ENCODE measurements around the gene NWD2. TPM values are rescaled to one million over a fixed set of nuclear protein-coding genes. Genes with fewer than 3 reads are reported as not detected.

NWD2 gene
- total RNA-seq, 1 donor from 2014 or later: not detected

- no peak for ATAC-seq
Observed at GRCh38 chr4:37463033-37463856, 218.7 kb downstream of the NWD2 start.

GRCh38 chr4:37464373-37465128 lies 220.0 kb downstream of the NWD2 start:
- no peak for DNase-seq (ENCODE audit: low spot score)
- ATAC-seq: no peak

More at GRCh38 chr4:37463033-37463856, 218.7 kb downstream of the NWD2 start:
- no peak for DNase-seq (ENCODE audit: low spot score)

- no peak for DNase-seq (ENCODE audit: low spot score)
- ATAC-seq: no peak
Observed at GRCh38 chr4:37465296-37465695, 220.8 kb downstream of the NWD2 start.

- ATAC-seq: peak; percentile 28
- no peak for DNase-seq (ENCODE audit: low spot score)
Observed at GRCh38 chr4:37465845-37466244, 221.3 kb downstream of the NWD2 start.

- DNase-seq (ENCODE audit: low spot score) (no peak), ATAC-seq (peak; percentile 52)
Observed at GRCh38 chr4:37467223-37467622, 222.7 kb downstream of the NWD2 start.

- peak; percentile 54 for ATAC-seq
- DNase-seq (ENCODE audit: low spot score): no peak
Observed at GRCh38 chr4:37467824-37468223, 223.3 kb downstream of the NWD2 start.

GRCh38 chr4:37469286-37469685 lies 224.7 kb downstream of the NWD2 start:
- no peak for ATAC-seq

GRCh38 chr4:37470245-37470644 lies 225.7 kb downstream of the NWD2 start:
- DNase-seq (ENCODE audit: low spot score) (no peak), ATAC-seq (no peak)

More at GRCh38 chr4:37469286-37469685, 224.7 kb downstream of the NWD2 start:
- DNase-seq (ENCODE audit: low spot score): no peak

- ATAC-seq: no peak
- DNase-seq (ENCODE audit: low spot score): no peak
Observed at GRCh38 chr4:37471093-37471492, 226.6 kb downstream of the NWD2 start.

- ATAC-seq (peak; percentile 23), DNase-seq (ENCODE audit: low spot score) (no peak)
Observed at GRCh38 chr4:37471971-37472370, 227.4 kb downstream of the NWD2 start.

- DNase-seq (ENCODE audit: low spot score) (no peak), ATAC-seq (no peak)
Observed at GRCh38 chr4:37473807-37474206, 229.3 kb downstream of the NWD2 start.

- ATAC-seq (no peak), DNase-seq (ENCODE audit: low spot score) (no peak)
Observed at GRCh38 chr4:37475087-37475486, 230.5 kb downstream of the NWD2 start.

- DNase-seq (ENCODE audit: low spot score): no peak
- ATAC-seq: no peak
Observed at GRCh38 chr4:37475776-37476175, 231.2 kb downstream of the NWD2 start.

GRCh38 chr4:37476256-37476655 lies 231.7 kb downstream of the NWD2 start:
- DNase-seq (ENCODE audit: low spot score) (no peak), ATAC-seq (no peak)

GRCh38 chr4:37476691-37477090 lies 232.1 kb downstream of the NWD2 start:
- DNase-seq (ENCODE audit: low spot score) (no peak), ATAC-seq (no peak)

GRCh38 chr4:37477126-37477525 lies 232.6 kb downstream of the NWD2 start:
- no peak for DNase-seq (ENCODE audit: low spot score)
- no peak for ATAC-seq

GRCh38 chr4:37478151-37478550 lies 233.6 kb downstream of the NWD2 start:
- DNase-seq (ENCODE audit: low spot score): no peak
- no peak for ATAC-seq

GRCh38 chr4:37480509-37480908 lies 236.0 kb downstream of the NWD2 start:
- no peak for DNase-seq (ENCODE audit: low spot score)
- no peak for ATAC-seq

- no peak for ATAC-seq
Observed at GRCh38 chr4:37481547-37482122, 237.1 kb downstream of the NWD2 start.

GRCh38 chr4:37482236-37482913 lies 237.8 kb downstream of the NWD2 start:
- peak; percentile 52 for ATAC-seq
- peak; percentile 59 for DNase-seq (ENCODE audit: low spot score)

More at GRCh38 chr4:37481547-37482122, 237.1 kb downstream of the NWD2 start:
- DNase-seq (ENCODE audit: low spot score): no peak

GRCh38 chr4:37483610-37484009 lies 239.1 kb downstream of the NWD2 start:
- ATAC-seq: peak; percentile 81

More at GRCh38 chr4:37483610-37484009, 239.1 kb downstream of the NWD2 start:
- DNase-seq (ENCODE audit: low spot score): no peak
